HG03342 (cell line): ENCODE measurements around the gene PDX1.

ENCODE experiments used
- ATAC-seq: cut with Tn5 transposase; IDR thresholded peaks from one replicate; pipeline ENCODE4 v1.9.1; 2021; ENCODE audit warnings: mild to moderate bottlenecking, moderate library complexity; ENCODE audit not compliant: unreplicated experiment

PDX1 gene

DNA sequence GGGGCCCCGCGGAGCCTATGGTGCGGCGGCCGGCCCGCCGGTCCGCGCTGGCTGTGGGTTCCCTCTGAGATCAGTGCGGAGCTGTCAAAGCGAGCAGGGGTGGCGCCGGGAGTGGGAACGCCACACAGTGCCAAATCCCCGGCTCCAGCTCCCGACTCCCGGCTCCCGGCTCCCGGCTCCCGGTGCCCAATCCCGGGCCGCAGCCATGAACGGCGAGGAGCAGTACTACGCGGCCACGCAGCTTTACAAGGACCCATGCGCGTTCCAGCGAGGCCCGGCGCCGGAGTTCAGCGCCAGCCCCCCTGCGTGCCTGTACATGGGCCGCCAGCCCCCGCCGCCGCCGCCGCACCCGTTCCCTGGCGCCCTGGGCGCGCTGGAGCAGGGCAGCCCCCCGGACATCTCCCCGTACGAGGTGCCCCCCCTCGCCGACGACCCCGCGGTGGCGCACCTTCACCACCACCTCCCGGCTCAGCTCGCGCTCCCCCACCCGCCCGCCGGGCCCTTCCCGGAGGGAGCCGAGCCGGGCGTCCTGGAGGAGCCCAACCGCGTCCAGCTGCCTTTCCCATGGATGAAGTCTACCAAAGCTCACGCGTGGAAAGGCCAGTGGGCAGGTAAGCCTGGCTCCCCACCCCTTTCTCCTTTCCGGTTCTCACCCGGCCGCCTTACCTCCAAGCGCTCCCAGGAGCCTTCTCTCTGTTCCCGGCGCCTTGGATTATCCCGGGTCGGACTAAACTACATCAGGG is at the start of gene PDX1:
Gene PDX1, plus strand, starts transcription at position 67 of the 743 bp plus-strand sequence. Its CDS starts 139 bp downstream, at position 206.
- peak; percentile 62 for ATAC-seq

- no peak for ATAC-seq
These were observed 41.5 kb upstream of the PDX1 start for GRCh38 chr13:27878274-27878673.

GRCh38 chr13:27889471-27889870 is 30.3 kb upstream of the PDX1 start:
- no peak for ATAC-seq

DNA sequence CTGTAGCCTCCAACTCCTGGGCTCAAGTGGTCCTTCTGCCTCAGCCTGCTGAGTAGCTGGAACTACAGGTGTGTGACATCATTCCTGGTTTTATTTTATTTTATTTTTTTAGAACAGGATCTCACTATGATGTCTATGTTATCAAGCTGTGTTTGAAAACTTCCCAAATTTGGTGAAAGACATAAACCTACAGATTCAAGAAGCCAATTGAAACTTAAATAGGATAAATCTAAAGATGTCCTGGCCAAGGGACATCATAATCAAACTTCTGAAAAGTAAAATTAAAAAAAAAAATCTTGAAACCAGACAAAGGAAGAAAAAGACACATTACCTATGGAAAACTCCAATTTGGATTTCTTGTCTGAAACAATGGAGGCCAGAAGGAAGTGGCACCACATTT is 23.1 kb upstream of the PDX1 start:
- ATAC-seq, result no peak

GRCh38 chr13:27904719-27905118 is 15.1 kb upstream of the PDX1 start:
- no peak for ATAC-seq

DNA sequence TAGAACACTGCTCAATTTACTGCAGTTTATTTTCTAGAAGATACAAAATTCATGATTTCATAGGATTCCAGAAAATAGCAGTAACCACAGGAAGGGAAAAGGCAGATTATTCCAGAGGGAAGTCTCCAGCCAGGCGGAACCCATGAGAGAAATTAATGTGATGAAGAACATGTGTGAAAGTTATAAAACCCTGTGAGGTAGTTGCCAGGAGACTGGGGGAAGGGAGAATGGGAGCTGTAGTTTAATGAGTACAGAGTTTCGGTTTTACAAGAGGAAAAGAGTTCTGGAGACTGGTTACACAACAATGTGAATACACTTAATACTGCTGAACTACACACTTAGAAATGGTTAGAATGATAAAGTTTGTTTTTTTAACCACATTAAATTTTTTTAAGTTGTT is 14.2 kb upstream of the PDX1 start:
- ATAC-seq, result no peak

DNA sequence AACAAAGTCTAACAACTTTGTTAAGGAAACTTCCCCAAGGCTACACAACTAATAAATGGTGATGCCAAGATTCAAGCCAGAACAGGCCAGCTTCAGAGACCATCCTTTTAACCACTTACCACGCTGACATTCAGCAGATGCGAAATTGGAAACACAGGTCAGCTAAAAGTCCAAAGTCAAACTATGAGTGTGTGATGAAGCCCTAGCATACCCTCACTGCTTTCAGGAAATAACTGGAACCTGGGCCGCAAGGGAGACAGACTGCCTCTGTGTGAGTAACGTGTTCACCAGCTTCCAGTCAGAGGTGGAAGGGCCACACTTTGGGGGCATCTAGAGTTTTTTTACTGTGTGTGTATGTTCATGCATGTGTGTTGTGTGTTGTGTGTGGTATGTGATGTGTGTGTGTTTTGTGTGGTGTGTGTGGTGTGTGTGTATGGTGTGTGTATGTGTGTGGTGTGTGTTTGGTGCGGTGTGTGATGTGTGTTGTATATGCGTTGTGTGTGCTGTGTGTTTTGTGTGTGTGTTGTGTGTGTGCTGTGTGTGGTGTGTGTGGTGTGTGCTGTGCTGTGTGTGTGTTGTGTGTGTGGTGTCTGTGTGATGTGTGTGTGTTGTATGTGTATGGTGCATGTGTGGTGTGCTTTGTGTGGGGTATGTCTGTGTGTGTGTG is 12.5 kb upstream of the PDX1 start:
- ATAC-seq, result no peak

DNA sequence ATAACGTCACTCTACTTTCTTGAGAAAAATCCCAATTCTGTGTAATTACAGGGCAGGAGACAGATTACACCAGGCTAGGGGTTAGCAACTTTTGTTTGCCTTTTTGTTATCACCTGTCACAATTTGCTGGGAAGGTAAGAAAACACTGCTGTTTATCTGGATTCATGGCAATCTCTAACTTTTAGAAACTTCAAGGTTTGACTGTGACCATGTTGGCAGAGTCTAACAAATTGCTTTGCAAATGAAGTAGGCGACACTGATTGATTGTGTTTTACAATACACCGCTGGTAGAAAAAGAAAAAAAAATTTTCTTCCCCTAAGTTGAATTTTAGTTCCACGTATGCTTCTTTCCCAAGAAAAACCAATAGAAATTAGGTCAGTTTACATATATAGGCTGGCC is 10.4 kb upstream of the PDX1 start:
- ATAC-seq, result no peak

GRCh38 chr13:27911521-27911920 is 8.3 kb upstream of the PDX1 start:
- no peak for ATAC-seq

DNA sequence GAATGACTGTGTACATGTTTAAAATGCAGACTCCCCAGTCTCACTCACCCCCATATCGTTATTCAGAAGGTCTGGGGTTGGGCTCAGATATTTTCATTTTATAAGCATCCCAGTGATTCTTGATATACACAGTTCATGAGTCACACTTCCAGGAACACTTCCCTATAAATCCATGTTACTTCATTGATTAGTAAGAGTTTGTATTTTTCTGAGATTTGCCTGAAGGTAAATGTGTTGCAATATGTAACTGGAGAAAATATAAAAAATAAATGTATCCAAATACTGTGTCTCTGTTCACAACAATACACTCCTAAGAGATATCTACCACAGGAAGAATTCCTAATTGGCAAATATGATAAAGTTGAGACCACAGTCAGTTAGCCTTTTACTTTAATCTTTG is 6.6 kb upstream of the PDX1 start:
- ATAC-seq, result no peak

GRCh38 chr13:27915301-27916207 is 4.2 kb upstream of the PDX1 start:
- no peak for ATAC-seq

- no peak for ATAC-seq
These were observed 2.5 kb upstream of the PDX1 start for GRCh38 chr13:27917121-27917947.

- ATAC-seq, result no peak
These were observed 1.5 kb upstream of the PDX1 start for GRCh38 chr13:27918041-27918917.

DNA sequence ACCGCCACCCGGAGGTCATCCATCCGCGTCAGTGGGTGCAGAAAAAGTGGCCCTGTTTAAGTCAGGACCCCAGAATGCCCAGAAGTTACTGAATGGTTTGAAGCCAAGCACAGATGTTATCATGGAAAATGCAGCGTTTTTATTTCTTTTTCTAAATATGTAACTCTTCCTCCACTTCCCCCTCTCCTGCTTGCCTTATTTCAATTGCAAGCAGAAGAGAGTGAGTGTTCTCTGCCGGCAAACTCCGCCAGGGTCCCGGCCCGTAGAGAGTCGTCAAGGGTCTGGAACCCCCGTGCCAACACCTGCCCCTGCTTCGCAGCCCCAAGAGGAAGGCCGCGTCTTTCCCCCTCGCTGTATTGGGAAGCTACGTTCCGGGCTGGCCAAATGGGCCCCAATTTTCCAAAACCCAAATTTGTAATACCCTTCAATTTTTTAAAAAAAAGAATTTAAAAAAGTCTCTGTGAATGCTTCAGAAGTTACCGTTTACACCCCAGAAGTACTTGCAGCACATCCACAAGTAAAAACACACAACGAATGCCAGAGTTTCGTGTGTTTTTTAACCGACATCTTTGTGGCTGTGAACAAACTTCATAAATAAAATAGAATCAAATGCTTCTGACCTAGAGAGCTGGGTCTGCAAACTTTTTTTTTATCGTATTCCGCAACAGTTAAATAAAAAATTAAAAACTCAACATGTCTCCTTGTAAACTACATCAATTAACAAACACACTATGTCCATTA is 712 bp upstream of the PDX1 start:
- ATAC-seq, result no peak

GRCh38 chr13:27919659-27919933 is 204 bp upstream of the PDX1 start:
- ATAC-seq, result no peak

- ATAC-seq, result no peak
These were observed 1.0 kb downstream of the PDX1 start for GRCh38 chr13:27920677-27921420.

DNA sequence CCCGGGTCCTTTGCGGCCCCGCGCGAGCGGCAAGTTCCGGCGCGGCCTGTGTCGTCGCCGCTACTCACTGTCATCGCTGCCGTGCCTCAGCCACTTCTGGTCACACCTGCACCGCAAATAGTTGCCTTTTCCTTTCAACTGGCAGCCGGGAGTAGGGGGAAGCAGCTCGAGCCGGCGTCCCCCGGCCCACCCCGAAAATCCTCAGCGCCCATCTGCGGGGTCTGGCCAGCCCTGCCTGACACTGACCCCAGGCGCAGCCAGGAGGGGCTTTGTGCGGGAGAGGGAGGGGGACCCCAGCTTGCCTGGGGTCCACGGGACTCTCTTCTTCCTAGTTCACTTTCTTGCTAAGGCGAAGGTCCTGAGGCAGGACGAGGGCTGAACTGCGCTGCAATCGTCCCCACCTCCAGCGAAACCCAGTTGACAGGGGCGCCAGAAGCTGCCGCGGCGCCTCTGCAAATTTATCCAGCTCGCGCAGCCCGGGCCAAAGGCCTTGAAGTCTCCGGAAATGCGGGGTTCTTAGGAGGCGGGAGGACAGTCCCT is 1.7 kb downstream of the PDX1 start:
- ATAC-seq, result no peak
